Measurements from ENCODE around the gene CEP250.

GRCh38 chr20:35518955-35519354, 63.6 kb downstream of the CEP250 start:
- no peak for TF ChIP-seq POLR2A (IDR thresholded peaks at IDR 0.05)
- no peak for TF ChIP-seq CTCF (IDR thresholded peaks at IDR 0.05)

Data from Peyer's patch (tissue), 4 donors.